OCI-LY7 (cell line): Measurements from ENCODE around the gene FIBP. TPM values are rescaled to one million over a fixed set of nuclear protein-coding genes. Genes with fewer than 3 reads are reported as not detected.

Experiments used
- BruUV-seq: library from RNA; stranded (reverse); fragments of 400-500 nt; replicated peaks from 2 replicates; lab custom pipeline; 2021; lab: Mats Ljungman, UMichigan
- CTCF ChIA-PET: fragments of 300-600 bp; sonication (Branson Sonifier 250); formaldehyde crosslinking; loops from one replicate; lab custom pipeline; 2022; ENCODE audit warnings: antibody characterized with exemption; ENCODE audit not compliant: unreplicated experiment; lab: Charles Lee
- POLR2A ChIA-PET: fragments of 300-600 bp; sonication (Branson Sonifier 250); formaldehyde crosslinking; loops from one replicate; lab custom pipeline; 2022; ENCODE audit warnings: antibody characterized with exemption; lab: Charles Lee
- DNase-seq: peaks from one replicate; pipeline ENCODE4 v3.0.0-alpha.2; 2015; ENCODE audit warnings: low spot score
- H2AFZ ChIP-seq: fragments of 200-600 bp; sonication (generic), shearing (Covaris generic); 2 replicates; pipeline ENCODE4 v1.6.1; 2014; ENCODE audit warnings: mild to moderate bottlenecking, antibody characterized with exemption, low read length, moderate library complexity
- H3K27ac ChIP-seq: fragments of 200-600 bp; sonication (generic); 2 replicates; pipeline ENCODE4 v1.5.1; 2014; ENCODE audit warnings: mixed run types, low read depth, mild to moderate bottlenecking, moderate library complexity, low read length, inconsistent platforms; ENCODE audit not compliant: poor library complexity, severe bottlenecking
- H3K36me3 ChIP-seq: fragments of 200-600 bp; sonication (generic); 2 replicates; pipeline ENCODE4 v1.6.1; 2014; ENCODE audit warnings: mild to moderate bottlenecking, antibody characterized with exemption, low read length, moderate library complexity, mixed read lengths; ENCODE audit not compliant: insufficient read depth
- H3K4me1 ChIP-seq: fragments of 200-600 bp; sonication (generic); 2 replicates; pipeline ENCODE4 v1.5.1; 2014; ENCODE audit warnings: mild to moderate bottlenecking, low read length; ENCODE audit not compliant: insufficient read depth, poor library complexity, severe bottlenecking
- H3K4me2 ChIP-seq: fragments of 200-600 bp; sonication (generic); 2 replicates; pipeline ENCODE4 v1.6.1; 2014; ENCODE audit warnings: mild to moderate bottlenecking, low read length
- H3K4me3 ChIP-seq: fragments of 200-600 bp; sonication (generic); 2 replicates; pipeline ENCODE4 v1.5.1; 2014; ENCODE audit warnings: mild to moderate bottlenecking, low read depth, low read length; ENCODE audit not compliant: poor library complexity, severe bottlenecking
- H3K79me2 ChIP-seq: fragments of 200-600 bp; sonication (generic); 2 replicates; pipeline ENCODE4 v1.6.1; 2016; ENCODE audit warnings: low read depth, mild to moderate bottlenecking, low read length, moderate library complexity, mixed read lengths; ENCODE audit not compliant: insufficient read depth
- H3K9me2 ChIP-seq: fragments of 200-600 bp; sonication (generic); 2 replicates; pipeline ENCODE4 v1.6.1; 2016; ENCODE audit warnings: mild to moderate bottlenecking, low read length, mixed read lengths; ENCODE audit not compliant: insufficient read depth
- H3K9me3 ChIP-seq: fragments of 200-600 bp; sonication (generic); 2 replicates; pipeline ENCODE4 v1.6.1; 2014; ENCODE audit warnings: mild to moderate bottlenecking, mixed run types, low read length, mixed read lengths
- H4K20me1 ChIP-seq: fragments of 200-600 bp; sonication (generic); 2 replicates; pipeline ENCODE4 v1.6.1; 2014; ENCODE audit warnings: mild to moderate bottlenecking, antibody characterized with exemption, low read length, moderate library complexity, mixed read lengths; ENCODE audit not compliant: insufficient read depth
- CTCF ChIP-seq: fragments of 200-600 bp; sonication (generic); conservative IDR thresholded peaks from 2 replicates; pipeline ENCODE4 v1.5.1; 2014; ENCODE audit warnings: mild to moderate bottlenecking, antibody characterized with exemption, low read length, moderate library complexity, mixed read lengths
- EZH2phosphoT487 ChIP-seq: fragments of 200-600 bp; sonication (generic); IDR thresholded peaks from 2 replicates; pipeline ENCODE4 v1.6.1; 2018; ENCODE audit warnings: low read depth, borderline replicate concordance, mild to moderate bottlenecking, mixed run types, antibody characterized with exemption, low read length, moderate library complexity, mixed read lengths
- intact Hi-C: fragments of 100-400 bp; cut with micrococcal nuclease; formaldehyde crosslinking; loops from one replicate; pipeline ENCODE4 v1.10.0; 2022; ENCODE audit not compliant: unreplicated experiment
- total RNA-seq, 2 experiments: library from RNA; depleted of rRNA in 1 of 2; stranded (reverse); fragments of >200 nt in 1 of 2; shearing (Covaris generic) in 1 of 2; gene quantifications; 2 replicates each; pipeline ENCODE4 v1.2.3, GENCODE V29; 2014 to 2022

FIBP gene
- total RNA-seq, 2 experiments from 2014 or later: 97.3 to 184 TPM

- H3K79me2 ChIP-seq: peaks cover 14% of the 10 kb centered on the region; the same call in 1 of the 2 replicates
- intact Hi-C loops: no loop called here
- no peak overlapping the region for H3K27ac ChIP-seq
- no peak for DNase-seq
- peaks cover 7% of the 10 kb centered on the region; the same call in 1 of the 2 replicates for H3K9me3 ChIP-seq
- ChIA-PET CTCF (no interaction called here), POLR2A (no interaction called here)
- TF ChIP-seq EZH2phosphoT487 (no peak), CTCF (no peak)
- H3K4me3 ChIP-seq: no peak overlapping the region
- H4K20me1 ChIP-seq: peaks cover 2% of the 10 kb centered on the region
- no peaks in the 10 kb centered on the region for H3K4me1 ChIP-seq
- H3K9me2 ChIP-seq: no peaks in the 10 kb centered on the region
- H3K36me3 ChIP-seq: peaks cover 48% of the 10 kb centered on the region
- no TSS peak for BruUV-seq
- H2AFZ ChIP-seq: no peak overlapping the region
- H3K4me2 ChIP-seq: no peak overlapping the region
Observed at GRCh38 chr11:65850217-65851082, 37.8 kb downstream of the FIBP start.

GRCh38 chr11:65849771-65850216 lies 38.5 kb downstream of the FIBP start:
- Histone ChIP-seq H3K27ac (no peak overlapping the region), H3K4me3 (no peak overlapping the region), H3K36me3 (peaks cover 41% of the 10 kb centered on the region), H3K9me3 (peaks cover 7% of the 10 kb centered on the region; the same call in 1 of the 2 replicates), H3K79me2 (peaks cover 7% of the 10 kb centered on the region; the same call in 1 of the 2 replicates), H2AFZ (no peak overlapping the region), H3K4me1 (no peaks in the 10 kb centered on the region), H3K9me2 (no peaks in the 10 kb centered on the region), H3K4me2 (no peak overlapping the region), H4K20me1 (no peaks in the 10 kb centered on the region)
- POLR2A ChIA-PET: no interaction called here
- no peak for DNase-seq
- CTCF ChIA-PET: no interaction called here
- BruUV-seq: no TSS peak
- TF ChIP-seq EZH2phosphoT487 (no peak), CTCF (no peak)
- intact Hi-C loops: no loop called here

GRCh38 chr11:65849366-65849765 lies 38.9 kb downstream of the FIBP start:
- DNase-seq: no peak
- POLR2A ChIA-PET: no interaction called here
- BruUV-seq: no TSS peak

More at GRCh38 chr11:65849366-65849765, 38.9 kb downstream of the FIBP start:
- CTCF ChIA-PET: interaction anchor here (0.5 kb wide), 1 partner anchor 39 kb away, joined by 8 read pairs; the partner anchor contains the start of gene FIBP
- peaks cover 7% of the 10 kb centered on the region; the same call in 1 of the 2 replicates for H3K9me3 ChIP-seq
- no peak overlapping the region for H3K4me3 ChIP-seq
- H3K36me3 ChIP-seq: peaks cover 37% of the 10 kb centered on the region
- no peak overlapping the region for H2AFZ ChIP-seq
- TF ChIP-seq EZH2phosphoT487 (no peak), CTCF (no peak)
- H4K20me1 ChIP-seq: no peaks in the 10 kb centered on the region
- no peaks in the 10 kb centered on the region for H3K9me2 ChIP-seq
- H3K4me1 ChIP-seq: no peaks in the 10 kb centered on the region
- H3K27ac ChIP-seq: no peak overlapping the region
- intact Hi-C loops: no loop called here
- H3K79me2 ChIP-seq: peaks cover 3% of the 10 kb centered on the region; the same call in 1 of the 2 replicates
- no peak overlapping the region for H3K4me2 ChIP-seq
